Stomach (tissue), 4 donors: ENCODE measurements around the gene ZNF580.

Experiments used
- EP300 ChIP-seq: sonication (generic); formaldehyde crosslinking; IDR thresholded peaks from one replicate; pipeline ENCODE4 v1.6.1; 2017; ENCODE audit warnings: antibody characterized with exemption
- TF ChIP-seq, protein P1 (sequence below), 7 experiments: fragments of 450-650 bp in 4 of 7; fragments of 200-600 bp in 3 of 7; sonication (generic) in 3 of 7; IDR thresholded peaks; one replicate each; pipeline ENCODE4 v1.5.1; 2016 to 2019; ENCODE audit warnings: antibody characterized with exemption in 7 of 7, control low read depth in 2 of 7, mild to moderate bottlenecking in 1 of 7

DNA sequence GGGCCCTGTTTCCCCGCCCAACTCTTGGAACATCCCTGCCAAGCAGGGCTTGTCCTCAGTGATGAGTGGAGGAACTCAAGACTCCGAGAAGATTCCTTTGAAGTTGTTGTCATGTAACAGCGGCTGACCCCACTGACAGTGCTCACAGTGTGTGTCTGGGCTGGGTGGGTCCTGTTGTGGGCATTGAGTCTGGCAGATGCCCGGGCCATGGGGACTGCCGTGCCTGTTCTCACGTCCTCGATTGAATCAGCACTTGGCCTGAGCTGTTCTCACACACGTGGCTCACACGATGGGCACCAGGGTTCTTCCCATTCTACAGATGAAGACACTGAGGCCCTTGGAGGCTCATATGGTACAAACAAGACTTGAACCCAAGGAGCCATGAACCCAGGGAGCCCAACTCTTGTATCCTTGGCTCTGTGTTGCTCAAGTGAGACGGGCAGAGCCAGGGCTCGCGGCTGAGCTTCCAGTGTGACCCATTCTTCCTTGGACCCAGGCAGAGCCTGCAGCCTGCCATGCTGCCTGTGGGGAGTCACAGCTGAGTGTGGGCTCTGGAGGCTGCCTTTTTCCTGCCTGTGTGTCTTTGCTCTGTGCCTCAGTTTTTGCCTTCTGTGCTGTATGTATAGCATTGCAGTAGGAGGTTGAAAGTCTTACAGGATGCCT lies 25.7 kb downstream of the ZNF580 start:
- TF ChIP-seq, protein P1, sequence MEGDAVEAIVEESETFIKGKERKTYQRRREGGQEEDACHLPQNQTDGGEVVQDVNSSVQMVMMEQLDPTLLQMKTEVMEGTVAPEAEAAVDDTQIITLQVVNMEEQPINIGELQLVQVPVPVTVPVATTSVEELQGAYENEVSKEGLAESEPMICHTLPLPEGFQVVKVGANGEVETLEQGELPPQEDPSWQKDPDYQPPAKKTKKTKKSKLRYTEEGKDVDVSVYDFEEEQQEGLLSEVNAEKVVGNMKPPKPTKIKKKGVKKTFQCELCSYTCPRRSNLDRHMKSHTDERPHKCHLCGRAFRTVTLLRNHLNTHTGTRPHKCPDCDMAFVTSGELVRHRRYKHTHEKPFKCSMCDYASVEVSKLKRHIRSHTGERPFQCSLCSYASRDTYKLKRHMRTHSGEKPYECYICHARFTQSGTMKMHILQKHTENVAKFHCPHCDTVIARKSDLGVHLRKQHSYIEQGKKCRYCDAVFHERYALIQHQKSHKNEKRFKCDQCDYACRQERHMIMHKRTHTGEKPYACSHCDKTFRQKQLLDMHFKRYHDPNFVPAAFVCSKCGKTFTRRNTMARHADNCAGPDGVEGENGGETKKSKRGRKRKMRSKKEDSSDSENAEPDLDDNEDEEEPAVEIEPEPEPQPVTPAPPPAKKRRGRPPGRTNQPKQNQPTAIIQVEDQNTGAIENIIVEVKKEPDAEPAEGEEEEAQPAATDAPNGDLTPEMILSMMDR (IDR thresholded peaks at IDR 0.05), result no peak
- no peak for TF ChIP-seq EP300
